AG04450 (cell line): Measurements from ENCODE around the gene TPSG1. TPM values are rescaled to one million over a fixed set of nuclear protein-coding genes. Genes with fewer than 3 reads are reported as not detected.
"Not testable (repeated sequence)": the region's sequence is repeated elsewhere in the genome, so short reads cannot be mapped to it uniquely, and the experiment has no call there.

ENCODE experiments used
- CTCF ChIA-PET: fragments of 300-600, 350-600 bp; formaldehyde crosslinking; extraction: SDS; loops from one replicate; lab custom pipeline; 2022; ENCODE audit warnings: antibody characterized with exemption, inconsistent platforms; lab: Charles Lee
- POLR2A ChIA-PET: fragments of 350-600 bp; formaldehyde crosslinking; extraction: SDS; loops from one replicate; lab custom pipeline; 2021; ENCODE audit warnings: antibody characterized with exemption, inconsistent platforms; lab: Yijun Ruan, JAX
- DNase-seq: peaks from one replicate; pipeline ENCODE4 v3.0.0-alpha.2; 2011; ENCODE audit warnings: low read depth, low spot score
- H3K27ac ChIP-seq: one replicate; pipeline ENCODE4 v1.5.1; 2012; ENCODE audit warnings: low read depth, low read length, control low read depth
- H3K27me3 ChIP-seq: one replicate; pipeline ENCODE4 v1.6.0; 2012; ENCODE audit warnings: low read length; ENCODE audit not compliant: control insufficient read depth, insufficient read depth
- H3K4me3 ChIP-seq: 2 replicates; pipeline ENCODE4 v1.5.1; 2011; ENCODE audit warnings: mild to moderate bottlenecking, low read depth, low read length, control low read depth
- H3K9me3 ChIP-seq: 2 replicates; pipeline ENCODE4 v1.5.1; 2012; ENCODE audit warnings: low read length; ENCODE audit not compliant: control insufficient read depth, insufficient read depth
- polyA plus RNA-seq: library from polyadenylated mRNA; depleted of rRNA; stranded (reverse); fragments of >200 nt; gene quantifications from 2 replicates; pipeline ENCODE4 v1.2.3, GENCODE V29; 2011
- TF ChIP-seq, protein P1 (sequence below): IDR thresholded peaks from 2 replicates; pipeline ENCODE4 v1.5.1; 2011; ENCODE audit warnings: low read depth, low read length, control low read depth, inconsistent platforms

Gene TPSG1
- polyA plus RNA-seq, 1 experiment: not detected

DNA sequence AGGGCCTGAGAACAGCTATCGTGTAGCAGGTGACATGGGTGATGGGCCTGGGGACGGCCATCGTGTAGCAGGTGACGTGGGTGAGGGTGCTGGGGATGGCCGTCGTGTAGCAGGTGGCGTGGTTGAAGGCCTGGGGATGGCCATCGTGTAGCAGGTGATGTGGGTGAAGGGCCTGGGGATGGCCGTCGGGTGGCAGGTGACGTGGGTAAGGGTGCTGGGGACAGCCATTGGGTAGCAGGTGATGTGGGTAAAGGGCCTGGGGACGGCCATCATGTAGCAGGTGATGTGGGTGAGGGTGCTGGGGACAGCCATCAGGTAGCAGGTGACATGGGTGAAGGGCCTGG, 46.3 kb upstream of the TPSG1 start:
- Histone ChIP-seq H3K4me3 (no peak overlapping the region), H3K27me3 (peaks cover 6% of the 10 kb centered on the region), H3K27ac (no peak overlapping the region), H3K9me3 (peaks cover 2% of the 10 kb centered on the region; the same call in 1 of the 2 replicates)
- TF ChIP-seq, protein P1, sequence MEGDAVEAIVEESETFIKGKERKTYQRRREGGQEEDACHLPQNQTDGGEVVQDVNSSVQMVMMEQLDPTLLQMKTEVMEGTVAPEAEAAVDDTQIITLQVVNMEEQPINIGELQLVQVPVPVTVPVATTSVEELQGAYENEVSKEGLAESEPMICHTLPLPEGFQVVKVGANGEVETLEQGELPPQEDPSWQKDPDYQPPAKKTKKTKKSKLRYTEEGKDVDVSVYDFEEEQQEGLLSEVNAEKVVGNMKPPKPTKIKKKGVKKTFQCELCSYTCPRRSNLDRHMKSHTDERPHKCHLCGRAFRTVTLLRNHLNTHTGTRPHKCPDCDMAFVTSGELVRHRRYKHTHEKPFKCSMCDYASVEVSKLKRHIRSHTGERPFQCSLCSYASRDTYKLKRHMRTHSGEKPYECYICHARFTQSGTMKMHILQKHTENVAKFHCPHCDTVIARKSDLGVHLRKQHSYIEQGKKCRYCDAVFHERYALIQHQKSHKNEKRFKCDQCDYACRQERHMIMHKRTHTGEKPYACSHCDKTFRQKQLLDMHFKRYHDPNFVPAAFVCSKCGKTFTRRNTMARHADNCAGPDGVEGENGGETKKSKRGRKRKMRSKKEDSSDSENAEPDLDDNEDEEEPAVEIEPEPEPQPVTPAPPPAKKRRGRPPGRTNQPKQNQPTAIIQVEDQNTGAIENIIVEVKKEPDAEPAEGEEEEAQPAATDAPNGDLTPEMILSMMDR: no peak
- POLR2A ChIA-PET: no interaction called here
- no peak for DNase-seq
- CTCF ChIA-PET: no interaction called here

DNA sequence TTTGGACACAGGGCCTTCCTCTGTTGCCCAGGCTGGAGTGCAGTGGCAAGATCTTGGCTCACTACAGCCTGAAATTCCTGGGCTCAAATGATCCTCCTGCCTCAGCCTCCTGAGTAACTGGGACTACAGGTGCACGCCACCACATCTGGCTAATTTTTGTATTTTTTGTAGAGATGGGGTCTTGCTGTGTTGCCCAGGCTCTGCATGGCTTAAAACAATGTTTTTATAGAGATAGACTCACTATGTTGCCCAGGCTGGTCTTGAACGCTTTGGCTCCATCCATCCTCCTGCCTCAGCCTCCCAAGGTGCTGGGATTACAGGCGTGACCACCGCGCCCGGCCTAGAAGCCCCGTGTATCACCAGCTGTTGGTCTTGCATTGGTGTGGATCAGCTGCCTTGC, 44.4 kb upstream of the TPSG1 start:
- H3K4me3 ChIP-seq, DNase-seq, H3K27me3 ChIP-seq, H3K27ac ChIP-seq, POLR2A ChIA-PET, CTCF ChIA-PET: not testable (repeated sequence)
- H3K9me3 ChIP-seq: peaks cover 15% of the 10 kb centered on the region; the same call in 1 of the 2 replicates

GRCh38 chr16:1265826-1266225, 40.8 kb upstream of the TPSG1 start:
- TF ChIP-seq, protein P1: no peak
- H3K4me3 ChIP-seq: no peak overlapping the region
- CTCF ChIA-PET: no interaction called here
- H3K27me3 ChIP-seq: peaks cover 21% of the 10 kb centered on the region
- DNase-seq: no peak
- H3K27ac ChIP-seq: no peak overlapping the region
- peaks cover 19% of the 10 kb centered on the region; the same call in 1 of the 2 replicates for H3K9me3 ChIP-seq
- POLR2A ChIA-PET: no interaction called here

GRCh38 chr16:1265090-1265630, 40.1 kb upstream of the TPSG1 start:
- DNase-seq: no peak
- Histone ChIP-seq H3K9me3 (peaks cover 19% of the 10 kb centered on the region; the same call in 1 of the 2 replicates), H3K27ac (no peak overlapping the region), H3K27me3 (peaks cover 26% of the 10 kb centered on the region), H3K4me3 (no peak overlapping the region)
- ChIA-PET CTCF (no interaction called here), POLR2A (no interaction called here)
- TF ChIP-seq, protein P1: no peak

- no peak for DNase-seq
- Histone ChIP-seq H3K4me3 (no peak overlapping the region), H3K27me3 (peaks cover 33% of the 10 kb centered on the region), H3K9me3 (peaks cover 19% of the 10 kb centered on the region; the same call in 1 of the 2 replicates), H3K27ac (no peak overlapping the region)
- ChIA-PET POLR2A (no interaction called here), CTCF (no interaction called here)
- TF ChIP-seq, protein P1: no peak
Measured at GRCh38 chr16:1264345-1265089, 39.4 kb upstream of the TPSG1 start.
